ENCODE measurements around the gene EDC4.

The EDC4 gene

GRCh38 chr16:67901734-67902133, 28.9 kb downstream of the EDC4 start (continued):
- TF ChIP-seq PATZ1 (CRISPR knock-in tag; IDR thresholded peaks at IDR 0.05; ENCODE audit: borderline replicate concordance) (no peak), ZFP30 (CRISPR knock-in tag; IDR thresholded peaks at IDR 0.05) (no peak), ZNF565 (CRISPR knock-in tag; conservative IDR thresholded peaks at IDR 0.05; ENCODE audit: low read depth) (no peak)

- TF ChIP-seq RARB (CRISPR knock-in tag; IDR thresholded peaks at IDR 0.05) (no peak), CSRNP3 (CRISPR knock-in tag; IDR thresholded peaks at IDR 0.05) (no peak), ESRRG (CRISPR knock-in tag; IDR thresholded peaks at IDR 0.05) (no peak)
- no peak for ATAC-seq
Observed at GRCh38 chr16:67902831-67903230, 30.0 kb downstream of the EDC4 start.

- ATAC-seq, result no peak
- TF ChIP-seq BACH2 (CRISPR knock-in tag; IDR thresholded peaks at IDR 0.05; ENCODE audit: borderline replicate concordance) (no peak), CREB5 (CRISPR knock-in tag; IDR thresholded peaks at IDR 0.05; ENCODE audit: low read depth) (no peak), GLIS3 (CRISPR knock-in tag; IDR thresholded peaks at IDR 0.05) (no peak), ESRRG (CRISPR knock-in tag; IDR thresholded peaks at IDR 0.05) (no peak), ZNF70 (CRISPR knock-in tag; IDR thresholded peaks at IDR 0.05) (no peak), CSDC2 (CRISPR knock-in tag; IDR thresholded peaks at IDR 0.05) (no peak), ZNF8 (CRISPR knock-in tag; IDR thresholded peaks at IDR 0.05) (no peak), ZFP30 (CRISPR knock-in tag; IDR thresholded peaks at IDR 0.05) (no peak), TCF4 (CRISPR knock-in tag; IDR thresholded peaks at IDR 0.05; ENCODE audit: borderline replicate concordance) (no peak), ZNF565 (CRISPR knock-in tag; conservative IDR thresholded peaks at IDR 0.05; ENCODE audit: low read depth) (no peak), ZFP3 (CRISPR knock-in tag; IDR thresholded peaks at IDR 0.05) (no peak), RARB (CRISPR knock-in tag; IDR thresholded peaks at IDR 0.05) (no peak), ARNTL (CRISPR knock-in tag; IDR thresholded peaks at IDR 0.05; ENCODE audit: borderline replicate concordance, low read depth) (no peak), OSR1 (CRISPR knock-in tag; IDR thresholded peaks at IDR 0.05) (no peak), POU6F1 (CRISPR knock-in tag; IDR thresholded peaks at IDR 0.05; ENCODE audit: borderline replicate concordance, low read depth) (no peak), PATZ1 (CRISPR knock-in tag; IDR thresholded peaks at IDR 0.05; ENCODE audit: borderline replicate concordance) (no peak), ISL1 (CRISPR knock-in tag; IDR thresholded peaks at IDR 0.05) (no peak), TSHZ2 (CRISPR knock-in tag; IDR thresholded peaks at IDR 0.05) (no peak), CSRNP3 (CRISPR knock-in tag; IDR thresholded peaks at IDR 0.05) (no peak)
Observed at GRCh38 chr16:67907397-67908180, 34.7 kb downstream of the EDC4 start.
